ENCODE results near the gene PTPRD.

Gene PTPRD

DNA sequence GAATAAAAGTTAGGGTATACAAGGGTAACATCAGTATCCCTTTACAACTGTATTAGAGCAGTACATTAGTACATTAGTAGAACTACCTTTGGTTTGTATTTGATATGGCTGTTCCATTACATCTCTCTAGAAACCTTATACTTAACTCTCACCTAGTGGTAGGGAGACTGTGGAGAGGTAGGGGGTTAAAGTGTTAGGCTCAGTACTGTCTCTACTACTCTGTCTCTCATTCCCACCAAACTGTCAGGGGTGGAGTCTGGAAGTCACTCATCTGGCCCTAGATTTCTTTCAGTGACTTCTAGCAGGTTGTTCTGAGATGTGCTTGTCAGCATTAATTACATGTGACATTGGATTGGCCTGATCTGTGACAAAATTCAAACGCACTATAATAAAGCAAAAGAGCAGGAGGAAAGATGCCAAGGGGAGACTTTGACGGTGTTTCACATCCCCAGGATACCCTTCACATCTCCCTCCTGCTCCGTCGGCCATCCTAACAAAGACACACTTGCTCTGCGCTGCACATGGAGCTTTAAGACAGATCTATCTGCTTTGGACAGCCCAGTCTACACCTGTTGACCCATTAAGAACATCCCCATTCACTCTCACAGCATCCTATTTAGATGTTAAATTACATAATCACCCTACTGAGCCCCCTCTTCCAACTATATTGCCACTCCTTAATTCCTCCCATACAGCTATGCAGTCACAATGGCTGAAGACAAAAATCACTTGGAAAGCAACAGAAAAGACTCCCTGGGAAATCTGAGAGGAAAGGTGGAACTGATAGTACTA is 1770.2 kb downstream of the PTPRD start:
- in situ Hi-C loops (cut with MboI; ENCODE audit: low pct_unique_long_range_greater_than_20kb, low sequenced_read_pairs, unreplicated experiment): no loop called here
- DNase-seq (ENCODE audit: low spot score): no peak
- TF ChIP-seq, protein P1, sequence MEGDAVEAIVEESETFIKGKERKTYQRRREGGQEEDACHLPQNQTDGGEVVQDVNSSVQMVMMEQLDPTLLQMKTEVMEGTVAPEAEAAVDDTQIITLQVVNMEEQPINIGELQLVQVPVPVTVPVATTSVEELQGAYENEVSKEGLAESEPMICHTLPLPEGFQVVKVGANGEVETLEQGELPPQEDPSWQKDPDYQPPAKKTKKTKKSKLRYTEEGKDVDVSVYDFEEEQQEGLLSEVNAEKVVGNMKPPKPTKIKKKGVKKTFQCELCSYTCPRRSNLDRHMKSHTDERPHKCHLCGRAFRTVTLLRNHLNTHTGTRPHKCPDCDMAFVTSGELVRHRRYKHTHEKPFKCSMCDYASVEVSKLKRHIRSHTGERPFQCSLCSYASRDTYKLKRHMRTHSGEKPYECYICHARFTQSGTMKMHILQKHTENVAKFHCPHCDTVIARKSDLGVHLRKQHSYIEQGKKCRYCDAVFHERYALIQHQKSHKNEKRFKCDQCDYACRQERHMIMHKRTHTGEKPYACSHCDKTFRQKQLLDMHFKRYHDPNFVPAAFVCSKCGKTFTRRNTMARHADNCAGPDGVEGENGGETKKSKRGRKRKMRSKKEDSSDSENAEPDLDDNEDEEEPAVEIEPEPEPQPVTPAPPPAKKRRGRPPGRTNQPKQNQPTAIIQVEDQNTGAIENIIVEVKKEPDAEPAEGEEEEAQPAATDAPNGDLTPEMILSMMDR (IDR thresholded peaks at IDR 0.05; ENCODE audit: extremely low read depth, insufficient read depth, missing control alignments): no peak

DNA sequence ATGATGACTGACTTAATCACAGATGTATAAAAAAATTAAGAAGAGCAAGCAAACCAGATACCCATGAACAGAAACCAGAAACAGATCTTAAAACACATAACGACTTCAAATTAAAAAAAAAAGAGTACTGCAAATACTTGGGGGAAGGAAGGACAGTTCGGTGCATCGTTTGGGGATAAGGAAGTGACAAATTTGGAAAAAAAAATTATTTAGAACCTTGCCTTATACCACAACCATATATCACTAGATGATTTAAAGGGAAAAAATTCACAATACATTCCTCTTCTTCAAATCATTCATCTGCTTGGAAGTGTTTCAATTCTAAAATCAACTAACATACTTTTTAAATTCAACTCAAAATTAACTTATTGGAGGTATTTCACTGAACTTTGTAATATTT is 1774.7 kb downstream of the PTPRD start:
- TF ChIP-seq, protein P1 (IDR thresholded peaks at IDR 0.05; ENCODE audit: extremely low read depth, insufficient read depth, missing control alignments): no peak

DNA sequence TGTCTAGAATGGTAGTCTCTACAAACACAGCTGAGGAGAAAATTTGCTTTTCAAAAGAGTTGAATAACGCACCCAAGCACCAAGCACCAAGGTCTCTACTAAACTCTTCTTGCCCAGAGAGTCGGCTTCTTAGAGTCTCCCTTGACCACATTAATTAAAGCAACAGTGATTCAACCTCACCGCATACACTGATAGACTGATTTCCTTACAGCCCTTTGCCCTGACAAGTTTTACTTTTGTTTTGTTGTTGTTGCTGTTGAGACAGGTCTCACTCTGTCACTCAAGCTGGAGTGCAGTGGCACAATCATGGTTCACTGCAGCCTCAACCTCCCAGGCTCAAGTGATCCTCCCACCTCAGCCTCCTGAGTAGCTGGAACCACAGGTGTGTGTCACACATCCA is 1777.5 kb downstream of the PTPRD start:
- TF ChIP-seq, protein P1 (IDR thresholded peaks at IDR 0.05; ENCODE audit: extremely low read depth, insufficient read depth, missing control alignments): no peak
- in situ Hi-C loops (cut with MboI; ENCODE audit: low pct_unique_long_range_greater_than_20kb, low sequenced_read_pairs, unreplicated experiment): no loop called here
- no peak for DNase-seq (ENCODE audit: low spot score)

More for the DNA sequence above, 1774.7 kb downstream of the PTPRD start:
- no peak for DNase-seq (ENCODE audit: low spot score)
- in situ Hi-C loops (cut with MboI; ENCODE audit: low pct_unique_long_range_greater_than_20kb, low sequenced_read_pairs, unreplicated experiment): no loop called here

DNA sequence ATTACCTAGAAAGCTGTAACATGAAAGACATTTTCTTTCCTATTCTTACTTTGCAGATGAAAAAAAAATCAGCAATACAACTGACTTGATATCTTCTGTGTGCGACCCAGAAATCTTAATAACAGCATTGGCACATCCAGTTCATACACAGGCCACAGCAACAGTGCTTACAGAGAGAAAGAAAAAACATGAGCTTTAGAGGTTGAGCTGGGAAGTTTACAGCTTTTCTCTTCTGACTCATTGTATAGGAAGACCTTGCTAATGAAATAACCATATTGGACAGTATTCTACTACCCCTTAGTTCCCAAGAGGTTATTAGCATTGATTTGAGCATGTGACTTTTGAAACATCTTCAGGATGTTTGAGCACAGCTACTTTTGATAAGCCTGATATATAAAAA is 1779.8 kb downstream of the PTPRD start:
- no peak for DNase-seq (ENCODE audit: low spot score)
- TF ChIP-seq, protein P1 (IDR thresholded peaks at IDR 0.05; ENCODE audit: extremely low read depth, insufficient read depth, missing control alignments): no peak
- in situ Hi-C loops (cut with MboI; ENCODE audit: low pct_unique_long_range_greater_than_20kb, low sequenced_read_pairs, unreplicated experiment): no loop called here

DNA sequence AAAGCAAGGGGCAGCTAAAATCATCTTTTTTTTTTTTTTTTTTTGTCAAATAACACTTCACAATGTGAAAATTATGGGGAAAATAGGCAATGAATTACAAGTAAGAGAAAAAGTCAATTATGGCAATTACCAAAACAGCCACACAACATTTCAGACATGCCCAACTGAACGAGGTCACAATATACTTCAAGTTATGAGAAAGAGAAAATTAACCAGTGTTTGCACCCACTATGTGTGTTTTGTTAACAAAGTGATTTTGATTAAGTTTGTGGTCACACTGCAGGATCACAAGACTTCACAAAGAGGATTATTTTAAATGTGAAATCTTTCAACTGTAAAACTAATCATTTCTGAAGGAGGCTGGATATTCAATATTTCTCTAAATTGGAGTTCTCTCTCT is 1780.4 kb downstream of the PTPRD start:
- in situ Hi-C loops (cut with MboI; ENCODE audit: low pct_unique_long_range_greater_than_20kb, low sequenced_read_pairs, unreplicated experiment): no loop called here
- TF ChIP-seq, protein P1 (IDR thresholded peaks at IDR 0.05; ENCODE audit: extremely low read depth, insufficient read depth, missing control alignments): no peak

DNA sequence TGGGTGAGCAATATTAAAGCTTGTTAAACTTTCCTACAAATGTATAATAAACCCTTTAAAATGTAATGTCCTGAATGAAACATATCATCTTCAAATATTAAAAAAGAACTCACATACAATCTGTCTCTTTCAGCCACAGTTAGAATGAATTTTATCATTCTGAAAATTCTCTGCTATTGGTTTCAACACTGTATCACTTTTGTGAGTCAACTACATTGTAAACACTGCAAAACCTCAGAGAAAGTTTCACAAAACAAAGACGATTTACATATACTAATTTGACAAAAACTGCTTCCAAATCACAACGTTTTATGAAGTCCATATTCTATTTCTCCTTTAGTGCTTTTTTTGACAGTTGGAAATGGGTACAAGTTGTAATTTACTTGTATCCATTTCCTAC is 1781.2 kb downstream of the PTPRD start:
- TF ChIP-seq, protein P1 (IDR thresholded peaks at IDR 0.05; ENCODE audit: extremely low read depth, insufficient read depth, missing control alignments): no peak
- in situ Hi-C loops (cut with MboI; ENCODE audit: low pct_unique_long_range_greater_than_20kb, low sequenced_read_pairs, unreplicated experiment): no loop called here

More for the DNA sequence above, 1780.4 kb downstream of the PTPRD start:
- DNase-seq (ENCODE audit: low spot score): no peak

More for the DNA sequence above, 1781.2 kb downstream of the PTPRD start:
- no peak for DNase-seq (ENCODE audit: low spot score)

All from GM13977 (cell line).